ENCODE measurements around the gene PDE1A. TPM values are rescaled to one million over a fixed set of nuclear protein-coding genes. Genes with fewer than 3 reads are reported as not detected.

Gene PDE1A
- total RNA-seq, 1 donor from 2014 or later: 5.2 TPM

DNA sequence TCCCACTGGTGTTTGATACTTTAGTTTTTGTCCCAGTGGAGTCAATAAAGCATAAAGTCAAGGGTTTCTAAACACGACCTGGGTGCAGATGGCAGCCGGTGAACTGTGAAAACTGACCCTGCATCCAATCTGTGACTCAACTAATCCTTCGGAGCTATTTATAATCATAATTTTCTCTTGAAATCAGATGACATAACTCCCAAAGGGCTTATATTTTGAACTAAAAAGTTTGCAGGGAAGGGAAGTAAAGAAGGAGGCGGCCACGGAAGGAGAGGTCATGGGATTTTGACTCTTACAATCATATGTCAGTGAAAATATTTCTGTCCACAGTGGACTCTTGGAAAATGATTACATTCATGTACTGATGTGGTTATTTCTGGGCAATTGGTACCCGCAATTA lies 178.5 kb downstream of the PDE1A start:
- no peak for ATAC-seq
- Histone ChIP-seq H3K27ac (no peak overlapping the region), H3K36me3 (no peaks in the 10 kb centered on the region), H3K4me1 (no peaks in the 10 kb centered on the region), H3K4me3 (no peak overlapping the region), H3K27me3 (ENCODE audit: low read depth) (no peaks in the 10 kb centered on the region), H3K9me3 (no peaks in the 10 kb centered on the region)
- intact Hi-C loops (cut with DNase I): no loop called here
- DNase-seq: no peak
- no peak for TF ChIP-seq CTCF (IDR thresholded peaks at IDR 0.05)

- no peak for ATAC-seq
- H3K27ac ChIP-seq: no peak overlapping the region
- intact Hi-C loops (cut with DNase I): no loop called here
- no peak overlapping the region for H3K4me3 ChIP-seq
- H3K36me3 ChIP-seq: no peaks in the 10 kb centered on the region
- no peak for DNase-seq
- no peaks in the 10 kb centered on the region for H3K27me3 ChIP-seq (ENCODE audit: low read depth)
- H3K4me1 ChIP-seq: no peaks in the 10 kb centered on the region
- TF ChIP-seq CTCF (IDR thresholded peaks at IDR 0.05): no peak
- H3K9me3 ChIP-seq: no peaks in the 10 kb centered on the region
Measured at GRCh38 chr2:182247831-182248230, 179.0 kb downstream of the PDE1A start.

DNA sequence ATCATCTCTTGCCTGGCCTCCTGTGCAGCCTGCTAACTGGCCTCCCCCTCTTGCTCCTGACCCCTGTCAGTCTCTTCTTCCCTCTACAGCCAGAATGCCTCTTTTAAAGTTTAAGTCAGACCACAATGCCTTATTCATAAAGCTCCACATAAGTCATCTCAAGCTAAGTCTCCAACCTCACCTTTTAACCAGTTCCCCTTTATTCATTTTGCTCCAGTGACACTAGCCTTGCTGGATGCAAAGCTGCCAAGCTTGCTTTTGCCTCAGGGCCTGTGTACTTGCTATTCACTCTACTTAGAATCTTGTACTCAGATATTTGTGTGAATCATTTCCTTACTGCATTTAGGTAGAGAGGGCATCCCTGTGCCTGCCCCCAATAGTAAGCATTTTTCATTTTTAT lies 180.9 kb downstream of the PDE1A start:
- no peaks in the 10 kb centered on the region for H3K36me3 ChIP-seq
- intact Hi-C loops (cut with DNase I): no loop called here
- H3K4me3 ChIP-seq: no peak overlapping the region
- no peak for ATAC-seq
- H3K9me3 ChIP-seq: no peaks in the 10 kb centered on the region
- no peak overlapping the region for H3K27ac ChIP-seq
- TF ChIP-seq CTCF (IDR thresholded peaks at IDR 0.05): no peak
- DNase-seq: no peak
- no peaks in the 10 kb centered on the region for H3K4me1 ChIP-seq
- no peaks in the 10 kb centered on the region for H3K27me3 ChIP-seq (ENCODE audit: low read depth)

- H3K4me3 ChIP-seq: no peak overlapping the region
- ATAC-seq: no peak
- no peak overlapping the region for H3K27ac ChIP-seq
- intact Hi-C loops (cut with DNase I): no loop called here
- no peaks in the 10 kb centered on the region for H3K27me3 ChIP-seq (ENCODE audit: low read depth)
- no peaks in the 10 kb centered on the region for H3K9me3 ChIP-seq
- no peaks in the 10 kb centered on the region for H3K36me3 ChIP-seq
- H3K4me1 ChIP-seq: no peaks in the 10 kb centered on the region
- no peak for TF ChIP-seq CTCF (IDR thresholded peaks at IDR 0.05)
- DNase-seq: no peak
Measured at GRCh38 chr2:182242609-182243008, 184.2 kb downstream of the PDE1A start.

- Histone ChIP-seq H3K4me3 (no peak overlapping the region), H3K27me3 (ENCODE audit: low read depth) (no peaks in the 10 kb centered on the region), H3K4me1 (no peaks in the 10 kb centered on the region), H3K36me3 (no peaks in the 10 kb centered on the region), H3K27ac (no peak overlapping the region), H3K9me3 (no peaks in the 10 kb centered on the region)
- ATAC-seq (no peak), DNase-seq (no peak)
- TF ChIP-seq CTCF (IDR thresholded peaks at IDR 0.05): no peak
- intact Hi-C loops (cut with DNase I): no loop called here
Measured at GRCh38 chr2:182241936-182242335, 184.9 kb downstream of the PDE1A start.

DNA sequence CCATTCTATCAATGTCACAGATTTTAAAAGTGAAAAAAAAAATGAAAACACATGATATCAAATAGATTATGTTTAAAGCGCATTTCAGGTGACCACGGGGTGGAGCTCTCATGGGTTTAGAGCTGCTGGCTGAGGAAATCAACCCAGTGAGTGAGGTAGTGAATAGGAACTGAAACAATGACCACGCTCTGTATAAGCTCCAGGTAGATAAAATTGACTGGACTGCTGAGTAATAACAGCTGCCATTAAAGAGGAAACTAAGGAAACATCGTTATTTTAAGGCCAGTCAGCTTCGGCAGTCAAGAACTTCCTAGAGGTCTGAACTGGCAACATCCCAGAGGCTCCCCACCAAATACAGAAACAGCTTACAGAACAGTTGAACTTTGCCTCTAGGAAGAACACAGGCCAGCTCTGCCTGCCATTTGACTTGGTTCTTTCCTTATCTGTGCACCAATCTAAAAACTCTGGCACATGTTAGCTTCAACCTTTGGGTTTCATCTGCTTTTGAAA lies 185.9 kb downstream of the PDE1A start:
- Histone ChIP-seq H3K36me3 (no peaks in the 10 kb centered on the region), H3K9me3 (no peaks in the 10 kb centered on the region), H3K27me3 (ENCODE audit: low read depth) (no peaks in the 10 kb centered on the region), H3K27ac (no peak overlapping the region), H3K4me3 (no peak overlapping the region), H3K4me1 (no peaks in the 10 kb centered on the region)
- DNase-seq (no peak), ATAC-seq (peak; percentile 58 to 62)
- peak; percentile 29 for TF ChIP-seq CTCF (IDR thresholded peaks at IDR 0.05)
- intact Hi-C loops (cut with DNase I): no loop called here
